Stimulated activated CD4-positive, alpha-beta T cell treated with anti-CD3 and anti-CD28 coated beads, Interleukin-4, amount 100 ng/mL, for 48 hours (primary cell): Measurements from ENCODE around the gene ZNF423.
"Not testable (repeated sequence)": the region's sequence is repeated elsewhere in the genome, so short reads cannot be mapped to it uniquely, and the experiment has no call there.

Experiments used
- DNase-seq, 2 donors: peaks; one replicate each; pipeline ENCODE4 v3.0.0-alpha.2; 2020; ENCODE audit warnings: low read depth in 2 of 2

Gene ZNF423

DNA sequence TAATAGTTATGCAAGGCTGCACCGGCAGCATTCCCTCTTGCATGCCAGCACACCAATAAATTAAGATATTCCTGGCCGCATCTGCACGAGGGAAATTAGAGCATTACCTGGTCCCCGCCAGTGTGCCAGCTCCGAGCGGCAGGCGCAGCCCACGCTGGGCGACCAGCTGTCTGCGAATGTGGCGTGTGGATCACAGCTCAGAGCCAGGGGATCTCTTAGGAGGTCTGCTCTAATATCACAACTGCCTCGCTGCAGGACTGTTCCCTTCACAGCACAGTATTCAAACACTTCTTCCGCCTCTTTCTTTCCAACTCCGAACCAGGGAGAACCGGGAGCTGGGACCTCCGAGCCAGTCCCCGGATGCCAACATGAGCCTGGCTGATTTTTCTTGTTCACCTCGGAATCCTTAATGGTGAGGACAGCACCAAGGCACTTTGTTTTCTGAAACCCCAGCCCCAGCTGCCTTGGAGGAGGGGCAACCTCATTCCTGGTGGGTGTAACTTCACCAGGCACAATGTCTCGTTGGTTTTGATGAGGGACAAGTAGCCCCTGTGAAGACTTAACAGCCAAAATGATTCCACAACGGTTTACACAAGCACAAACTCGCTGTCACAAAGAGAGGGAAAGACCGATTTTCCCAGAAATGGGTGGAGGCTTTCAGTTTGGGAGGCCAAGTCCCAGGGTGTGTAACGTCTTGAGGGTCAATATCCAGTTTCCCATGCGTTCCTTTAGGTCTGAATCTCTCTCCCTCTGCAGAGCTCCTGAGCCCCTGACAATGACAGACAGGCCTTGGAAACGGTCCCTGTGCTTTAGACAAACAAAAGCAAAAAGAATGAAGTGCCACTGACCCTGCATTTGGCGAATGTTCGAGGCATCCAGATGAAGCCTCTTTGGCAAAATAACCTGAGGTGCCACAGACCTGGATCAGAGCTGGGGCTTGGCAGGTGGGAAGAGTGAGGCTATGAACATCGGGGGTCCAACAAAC, 269.2 kb downstream of the ZNF423 start:
- DNase-seq: no peak

DNA sequence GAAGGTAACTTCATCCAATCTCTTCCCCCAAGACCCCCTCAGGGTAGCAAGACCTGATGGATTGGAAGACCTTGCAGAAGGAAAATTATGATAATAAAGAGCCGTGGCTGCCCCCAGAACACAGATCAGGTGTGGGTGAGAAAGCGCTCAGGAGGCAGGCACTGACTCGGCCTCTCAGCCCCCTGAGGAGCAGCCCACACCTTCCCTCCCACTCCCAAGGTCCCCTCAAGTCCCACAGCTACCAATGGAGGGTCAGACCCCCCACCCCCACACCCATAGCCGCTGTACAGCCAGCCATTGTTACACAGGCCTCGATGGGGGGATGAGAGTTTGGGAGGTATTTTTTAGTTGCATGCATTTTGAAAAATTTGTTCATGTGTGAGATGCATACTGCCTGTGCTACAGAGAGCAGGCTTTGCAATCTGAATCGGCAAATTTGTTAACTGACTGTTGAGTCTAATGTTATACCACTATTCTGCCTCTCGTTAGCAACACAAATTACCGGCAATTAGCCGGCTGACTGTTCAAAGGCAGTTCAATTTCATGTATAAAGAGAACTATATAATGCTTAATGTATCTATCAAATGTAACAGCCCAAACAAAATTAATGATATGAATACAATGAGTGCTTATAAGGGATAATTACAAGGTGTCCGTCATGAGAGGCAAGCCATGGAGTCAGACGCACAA, 270.6 kb downstream of the ZNF423 start:
- no peak for DNase-seq

GRCh38 chr16:49583911-49584310, 272.0 kb downstream of the ZNF423 start:
- no peak for DNase-seq

- DNase-seq: no peak
These were observed 274.1 kb downstream of the ZNF423 start for GRCh38 chr16:49581630-49582298.

DNA sequence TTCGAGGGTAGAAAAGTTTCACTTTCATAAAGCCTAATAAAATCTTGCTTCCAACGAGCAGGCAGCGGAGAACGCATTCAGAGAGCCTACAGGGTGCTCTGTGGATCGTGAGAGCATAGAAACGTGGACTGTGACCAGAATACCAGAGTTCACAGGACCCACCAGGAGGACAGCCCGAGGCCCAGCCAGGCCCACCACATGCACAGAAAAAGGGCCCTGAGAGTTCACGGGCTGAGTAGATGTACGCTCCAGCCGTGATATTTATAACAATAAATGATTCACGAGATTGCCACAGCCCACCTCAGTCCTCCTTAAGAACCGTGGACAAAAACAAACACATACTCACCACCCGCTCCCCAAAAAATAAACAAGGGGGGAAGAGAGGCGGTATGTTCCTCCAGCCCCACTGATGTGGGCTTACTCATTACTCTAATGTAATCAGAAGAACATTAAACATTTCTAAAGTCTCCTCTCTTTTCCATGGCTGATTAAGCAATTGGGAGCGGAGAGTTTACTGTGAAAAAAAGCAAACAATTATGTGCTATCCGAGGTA, 275.1 kb downstream of the ZNF423 start:
- DNase-seq: no peak

GRCh38 chr16:49578435-49579024, 277.4 kb downstream of the ZNF423 start:
- no peak for DNase-seq

DNA sequence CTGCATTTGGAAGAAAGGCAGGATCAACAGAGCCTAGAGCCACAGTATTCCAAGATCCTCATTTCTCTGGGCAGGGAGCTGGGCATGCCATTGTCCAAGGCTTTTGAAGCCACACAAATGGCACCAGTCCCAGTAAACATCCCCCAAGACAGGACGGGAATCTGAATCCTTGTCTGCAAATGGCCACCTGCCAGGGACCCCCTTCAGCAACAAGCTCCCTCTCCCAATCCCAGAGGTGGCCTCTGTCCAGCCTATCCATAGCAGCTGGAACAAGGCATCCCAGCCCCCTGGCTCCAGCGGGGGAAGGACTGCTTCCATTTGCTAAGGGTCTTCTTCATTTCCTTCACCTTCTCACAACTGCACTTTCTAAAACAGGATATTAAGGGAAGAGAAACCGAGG, 277.9 kb downstream of the ZNF423 start:
- DNase-seq: no peak

DNA sequence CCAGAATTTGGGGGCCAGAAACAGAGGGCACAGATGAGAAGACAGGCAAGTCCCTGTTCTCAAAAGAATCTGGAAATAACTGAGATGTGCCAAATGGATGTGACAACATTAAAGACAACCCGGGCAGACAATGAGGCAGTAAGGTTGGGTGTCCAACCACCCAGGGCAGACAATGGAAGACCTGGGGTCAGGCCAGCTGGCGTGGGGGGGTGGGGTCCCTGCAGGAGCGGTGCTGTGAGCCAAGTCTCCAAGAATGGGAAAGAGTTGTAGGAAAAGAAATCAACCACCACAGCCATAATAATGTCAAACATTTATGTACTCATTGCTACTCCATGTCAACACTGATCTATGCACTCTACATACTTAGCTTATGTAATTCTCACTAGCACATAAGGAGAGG, 279.0 kb downstream of the ZNF423 start:
- no peak for DNase-seq

DNA sequence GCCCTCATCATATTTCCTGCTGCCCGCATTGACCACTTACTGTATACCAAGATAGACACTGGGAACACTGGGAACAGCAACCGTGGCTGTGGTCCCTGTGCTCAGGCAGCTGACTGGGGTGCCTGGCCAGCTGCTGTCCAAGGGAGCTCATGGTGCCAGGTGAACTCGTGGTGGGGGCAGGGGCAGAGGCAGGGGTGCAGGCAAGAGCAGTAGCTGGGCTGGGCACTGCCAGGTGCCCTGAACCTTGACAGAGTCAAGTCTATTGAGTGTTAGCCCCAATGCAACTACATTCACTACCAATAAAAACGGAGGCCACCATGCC, 279.8 kb downstream of the ZNF423 start:
- no peak for DNase-seq

GRCh38 chr16:49575346-49576172, 280.4 kb downstream of the ZNF423 start:
- no peak for DNase-seq

DNA sequence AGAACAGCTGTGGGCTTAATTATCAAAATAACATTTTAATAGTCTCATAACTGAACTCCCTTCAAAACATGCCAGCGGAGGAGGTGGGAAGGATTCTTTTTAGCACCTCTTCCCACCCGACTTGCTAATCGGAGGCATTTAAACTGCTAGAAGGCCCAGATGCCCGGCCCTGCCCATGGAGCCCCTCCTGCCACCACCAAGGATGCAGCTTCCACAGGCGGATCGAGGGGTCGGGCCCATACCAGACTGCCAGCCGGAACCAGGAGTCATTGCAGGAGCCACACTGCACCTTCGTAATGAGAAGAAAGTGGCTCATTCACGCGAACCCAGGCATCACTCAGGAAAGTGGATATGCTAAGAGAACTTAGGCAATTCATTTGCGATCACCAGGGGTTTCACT, 281.1 kb downstream of the ZNF423 start:
- DNase-seq: no peak

GRCh38 chr16:49567950-49568349, 288.0 kb downstream of the ZNF423 start:
- no peak for DNase-seq

DNA sequence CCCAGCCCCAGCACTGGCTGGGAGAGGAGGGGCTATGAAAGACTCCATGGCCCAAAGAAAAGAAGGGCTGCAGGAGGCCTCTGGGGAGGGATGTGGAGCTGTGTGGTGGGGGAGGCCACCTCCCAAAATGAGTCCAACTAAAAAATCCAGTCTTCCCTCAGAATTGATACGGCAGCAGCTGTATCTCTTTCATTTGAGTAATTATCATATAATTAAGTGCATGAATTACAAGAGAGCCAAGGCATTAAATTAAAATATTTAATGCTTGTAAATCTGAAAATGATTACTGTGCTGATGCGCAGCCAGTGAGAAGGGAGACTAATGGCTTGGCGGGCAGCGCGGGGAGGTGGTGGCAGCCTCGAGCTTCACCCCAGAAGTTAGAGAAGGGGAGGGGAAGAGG, 289.5 kb downstream of the ZNF423 start:
- DNase-seq: no peak

- no peak for DNase-seq
These were observed 291.2 kb downstream of the ZNF423 start for GRCh38 chr16:49564496-49565229.

- no peak for DNase-seq
These were observed 292.2 kb downstream of the ZNF423 start for GRCh38 chr16:49563666-49564065.

DNA sequence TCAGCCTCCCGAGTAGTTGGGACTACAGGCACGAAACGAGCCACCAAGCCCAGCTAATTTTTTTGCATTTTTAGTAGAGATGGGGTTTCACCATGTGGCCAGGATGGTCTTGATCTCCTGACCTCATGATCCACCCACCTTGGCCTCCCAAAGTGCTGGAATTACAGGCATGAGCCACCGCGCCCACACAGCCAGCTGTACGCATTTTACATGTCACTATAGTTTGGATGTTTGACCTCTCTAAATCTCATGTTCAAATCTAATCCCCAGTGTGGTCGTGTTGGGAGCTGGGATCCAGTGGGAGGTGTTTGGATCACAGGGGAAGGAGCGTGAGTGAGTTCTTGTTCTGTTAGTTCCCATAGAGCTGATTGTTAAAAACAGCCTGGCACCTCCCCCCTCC, 293.0 kb downstream of the ZNF423 start:
- DNase-seq: not testable (repeated sequence)

GRCh38 chr16:49562228-49562627, 293.7 kb downstream of the ZNF423 start:
- no peak for DNase-seq

GRCh38 chr16:49560004-49560830, 295.7 kb downstream of the ZNF423 start:
- no peak for DNase-seq

- DNase-seq: no peak
These were observed 296.7 kb downstream of the ZNF423 start for GRCh38 chr16:49559242-49559641.
